HCT116 (cell line): Measurements from ENCODE around the gene COL12A1. TPM values are rescaled to one million over a fixed set of nuclear protein-coding genes. Genes with fewer than 3 reads are reported as not detected.

Source experiments
- ATAC-seq: fragments of 200-7000 bp; cut with Tn5 transposase; 2 replicates; pipeline ENCODE4 v1.9.1; 2020; ENCODE audit warnings: mild to moderate bottlenecking, moderate library complexity
- BruUV-seq: library from RNA; stranded (reverse); fragments of 400-500 nt; replicated peaks from 2 replicates; lab custom pipeline; 2021; lab: Mats Ljungman, UMichigan
- CTCF ChIA-PET: fragments of 300-600 bp; sonication (Branson Sonifier 250); formaldehyde crosslinking; loops from one replicate; lab custom pipeline; 2021; ENCODE audit warnings: antibody characterized with exemption; lab: Charles Lee
- POLR2A ChIA-PET: fragments of 300-600, 350-600 bp; sonication (Branson Sonifier 250); formaldehyde crosslinking; loops from one replicate; lab custom pipeline; 2021; ENCODE audit warnings: antibody characterized with exemption; lab: Charles Lee
- RAD21 ChIA-PET, 2 experiments: fragments of 300-600 bp; sonication (Branson Sonifier 250); formaldehyde crosslinking; loops; one replicate each; lab custom pipeline; 2023; ENCODE audit warnings: low total read pairs in 2 of 2; ENCODE audit not compliant: uncharacterized antibody in 2 of 2, unreplicated experiment in 2 of 2, low non-redundant PET in 1 of 2; lab: Charles Lee
- DNase-seq: peaks from one replicate; pipeline ENCODE4 v3.0.0-alpha.2; 2010; ENCODE audit warnings: low read depth, low spot score
- H2AFZ ChIP-seq: fragments of 200-600 bp; shearing (Covaris generic), sonication (generic); 2 replicates; pipeline ENCODE4 v1.6.1; 2017; ENCODE audit warnings: low read depth, mixed run types, mixed read lengths, antibody characterized with exemption, low read length; ENCODE audit not compliant: poor library complexity, severe bottlenecking
- H3K27ac ChIP-seq: 2 replicates; pipeline ENCODE4 v1.5.1; 2012; ENCODE audit warnings: low read depth, low read length
- H3K27me3 ChIP-seq: fragments of 200-600 bp; sonication (generic); 2 replicates; pipeline ENCODE4 v1.6.1; 2016; ENCODE audit warnings: mixed run types, low read length, mixed read lengths; ENCODE audit not compliant: insufficient read depth
- H3K36me3 ChIP-seq, 2 experiments: fragments of 200-500 bp in 1 of 2; fragments of 200-600 bp in 1 of 2; sonication (Bioruptor generic) in 1 of 2; sonication (generic) in 1 of 2; 2 replicates each; pipeline versions ENCODE4 v1.5.1 to v1.6.1; 2014 to 2016; ENCODE audit warnings: low read length in 2 of 2, inconsistent platforms in 1 of 2, mixed read lengths in 1 of 2, mixed run types in 1 of 2; ENCODE audit not compliant: insufficient read depth in 2 of 2, control insufficient read depth in 1 of 2
- H3K4me1 ChIP-seq, 2 experiments: fragments of 200-600 bp in 1 of 2; sonication (generic) in 1 of 2; 2 replicates each; pipeline versions ENCODE4 v1.5.1 to v1.6.1; 2012 to 2017; ENCODE audit warnings: low read length in 2 of 2, inconsistent platforms in 1 of 2, mild to moderate bottlenecking in 1 of 2, mixed read lengths in 1 of 2, mixed run types in 1 of 2, moderate library complexity in 1 of 2; ENCODE audit not compliant: insufficient read depth in 2 of 2, control insufficient read depth in 1 of 2
- H3K4me2 ChIP-seq: fragments of 200-600 bp; sonication (generic); 2 replicates; pipeline ENCODE4 v1.6.1; 2017; ENCODE audit warnings: mixed run types, low read length, mixed read lengths
- H3K4me3 ChIP-seq, 2 experiments: fragments of 200-600 bp in 1 of 2; sonication (generic) in 1 of 2; replicated peaks in 1 of 2; 2 replicates each; pipeline ENCODE4 v1.5.1; 2011 to 2016; ENCODE audit warnings: low read length in 2 of 2, control low read depth in 1 of 2, low read depth in 1 of 2, mild to moderate bottlenecking in 1 of 2, mixed read lengths in 1 of 2, mixed run types in 1 of 2
- H3K79me2 ChIP-seq: fragments of 200-600 bp; sonication (generic); 2 replicates; pipeline ENCODE4 v1.6.1; 2017; ENCODE audit warnings: mild to moderate bottlenecking, mixed run types, low read length, moderate library complexity, mixed read lengths; ENCODE audit not compliant: insufficient read depth
- H3K9ac ChIP-seq: fragments of 200-600 bp; sonication (generic); 2 replicates; pipeline ENCODE4 v1.6.1; 2016; ENCODE audit warnings: low read length, mixed read lengths
- H3K9me2 ChIP-seq: fragments of 200-600 bp; sonication (generic), shearing (Covaris generic); 2 replicates; pipeline ENCODE4 v1.6.1; 2017; ENCODE audit warnings: mixed run types, mild to moderate bottlenecking, moderate library complexity; ENCODE audit not compliant: insufficient read depth
- H3K9me3 ChIP-seq, 2 experiments: fragments of 200-500 bp in 1 of 2; fragments of 200-600 bp in 1 of 2; sonication (Bioruptor generic) in 1 of 2; sonication (generic) in 1 of 2; 2 replicates each; pipeline ENCODE4 v1.6.1; 2014 to 2017; ENCODE audit warnings: low read length in 2 of 2, mixed read lengths in 2 of 2, inconsistent platforms in 1 of 2, low read depth in 1 of 2, mild to moderate bottlenecking in 1 of 2, mixed run types in 1 of 2, moderate library complexity in 1 of 2; ENCODE audit not compliant: control insufficient read depth in 1 of 2, insufficient read depth in 1 of 2
- H4K20me1 ChIP-seq: fragments of 200-600 bp; sonication (generic), shearing (Covaris generic); 2 replicates; pipeline ENCODE4 v1.6.1; 2017; ENCODE audit warnings: mixed run types, mild to moderate bottlenecking, moderate library complexity; ENCODE audit not compliant: insufficient read depth
- CBX3 ChIP-seq: IDR thresholded peaks from 2 replicates; pipeline ENCODE4 v1.6.1; 2012; ENCODE audit warnings: low read depth
- CEBPB ChIP-seq: IDR thresholded peaks from 2 replicates; pipeline ENCODE4 v1.6.1; 2012; ENCODE audit warnings: low read depth
- CTCF ChIP-seq, 3 experiments: fragments of 200-600 bp in 1 of 3; sonication (generic) in 1 of 3; IDR thresholded peaks in 2 of 3; conservative IDR thresholded peaks in 1 of 3; 2 replicates each; pipeline ENCODE4 v1.5.1; 2012 to 2017; ENCODE audit warnings: low read depth in 2 of 3, low read length in 2 of 3, antibody characterized with exemption in 1 of 3, borderline replicate concordance in 1 of 3, control low read depth in 1 of 3, mild to moderate bottlenecking in 1 of 3, mixed read lengths in 1 of 3, mixed run types in 1 of 3, moderate library complexity in 1 of 3; ENCODE audit not compliant: insufficient read depth in 1 of 3
- EZH2phosphoT487 ChIP-seq: fragments of 200-600 bp; IDR thresholded peaks from 2 replicates; pipeline ENCODE4 v1.6.1; 2018; ENCODE audit warnings: antibody characterized with exemption, borderline replicate concordance
- JUND ChIP-seq: IDR thresholded peaks from 2 replicates; pipeline ENCODE4 v1.6.1; 2012
- RAD21 ChIP-seq: IDR thresholded peaks from 2 replicates; pipeline ENCODE4 v1.6.1; 2012; ENCODE audit warnings: low read depth, mild to moderate bottlenecking
- SP1 ChIP-seq: IDR thresholded peaks from 2 replicates; pipeline ENCODE4 v1.6.1; 2012; ENCODE audit warnings: low read depth
- SRF ChIP-seq: IDR thresholded peaks from 2 replicates; pipeline ENCODE4 v1.6.1; 2012; ENCODE audit warnings: low read depth
- YY1 ChIP-seq: IDR thresholded peaks from 2 replicates; pipeline ENCODE4 v1.6.1; 2011; ENCODE audit warnings: low read length, low read depth, moderate library complexity, mild to moderate bottlenecking; ENCODE audit not compliant: insufficient replicate concordance; ENCODE audit errors: extremely low read depth
- intact Hi-C: fragments of 100-400 bp; cut with micrococcal nuclease; formaldehyde crosslinking; loops from 2 replicates; pipeline ENCODE4 v1.10.0; 2022
- total RNA-seq: library from RNA; stranded (reverse); gene quantifications from one replicate; pipeline ENCODE4 v1.2.1, GENCODE V29; 2021; ENCODE audit not compliant: unreplicated experiment
- TF ChIP-seq, protein P1 (sequence below): IDR thresholded peaks from 2 replicates; pipeline ENCODE4 v1.6.1; 2012

COL12A1 gene
- total RNA-seq, 1 experiment from 2014 or later: 23.5 TPM

- CTCF ChIA-PET: no interaction called here
- Histone ChIP-seq H3K79me2 (no peaks in the 10 kb centered on the region), H2AFZ (no peak overlapping the region), H4K20me1 (no peaks in the 10 kb centered on the region), H3K4me2 (no peak overlapping the region), H3K4me1 (no peaks in the 10 kb centered on the region), H3K27ac (no peak overlapping the region), H3K9me3 (no peaks in the 10 kb centered on the region), H3K36me3 (no peaks in the 10 kb centered on the region), H3K9ac (no peak overlapping the region), H3K27me3 (no peaks in the 10 kb centered on the region), H3K9me2 (no peaks in the 10 kb centered on the region), H3K4me3 (no peak overlapping the region)
- intact Hi-C loops: no loop called here
- POLR2A ChIA-PET: no interaction called here
- DNase-seq (no peak), ATAC-seq (no peak)
- BruUV-seq: no TSS peak
- TF ChIP-seq SP1: no peak
- no peak for TF ChIP-seq CTCF (IDR thresholded peaks at IDR 0.05 in 2 of 3, conservative IDR thresholded peaks at IDR 0.05 in 1 of 3; ENCODE audit: borderline replicate concordance in 1 of 3, insufficient read depth in 1 of 3, low read depth in 2 of 3, low read length in 2 of 3)
- no peak for TF ChIP-seq EZH2phosphoT487
- TF ChIP-seq RAD21: no peak
- TF ChIP-seq CEBPB: no peak
- TF ChIP-seq JUND: no peak
- TF ChIP-seq SRF: no peak
- no peak for TF ChIP-seq YY1
- TF ChIP-seq CBX3: no peak
- TF ChIP-seq, protein P1, sequence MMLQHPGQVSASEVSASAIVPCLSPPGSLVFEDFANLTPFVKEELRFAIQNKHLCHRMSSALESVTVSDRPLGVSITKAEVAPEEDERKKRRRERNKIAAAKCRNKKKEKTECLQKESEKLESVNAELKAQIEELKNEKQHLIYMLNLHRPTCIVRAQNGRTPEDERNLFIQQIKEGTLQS: no peak
- RAD21 ChIA-PET: no interaction called here
Observed at GRCh38 chr6:75109765-75110164, 96.1 kb downstream of the COL12A1 start.
